CD4-positive, alpha-beta T cell (primary cell): Measurements from ENCODE around the gene DAO. TPM values are rescaled to one million over a fixed set of nuclear protein-coding genes. Genes with fewer than 3 reads are reported as not detected.

ENCODE experiments used
- ATAC-seq: fragments of 200-7000 bp; cut with Tn5 transposase; one replicate; pipeline ENCODE4 v1.10.0; 2022; ENCODE audit warnings: mild to moderate bottlenecking; ENCODE audit not compliant: poor library complexity
- CTCF ChIA-PET: fragments of 350-600 bp; sonication (Branson Sonifier 250); formaldehyde crosslinking; loops from one replicate; lab custom pipeline; 2021; ENCODE audit warnings: antibody characterized with exemption, inconsistent platforms; lab: Charles Lee
- POLR2A ChIA-PET: fragments of 350-600 bp; sonication (Branson Sonifier 250); formaldehyde crosslinking; loops from one replicate; lab custom pipeline; 2021; ENCODE audit warnings: antibody characterized with exemption, inconsistent platforms; lab: Charles Lee
- DNase-seq, 14 experiments: peaks; one replicate each; pipeline ENCODE4 v3.0.0-alpha.2; 2013 to 2020; ENCODE audit warnings: mixed read lengths in 2 of 14
- H3K27ac ChIP-seq, 2 donors: one replicate each; pipeline versions ENCODE4 v1.5.1 to v1.7.0; 2013; ENCODE audit warnings: low read length in 2 of 2, low read depth in 1 of 2, mild to moderate bottlenecking in 1 of 2
- H3K27me3 ChIP-seq, 2 experiments: 1 replicate in 1 of 2; 2 replicates in 1 of 2; pipeline versions ENCODE4 v1.6.1 to v1.7.0; 2013; ENCODE audit warnings: low read length in 2 of 2, control low read depth in 1 of 2, mild to moderate bottlenecking in 1 of 2, moderate library complexity in 1 of 2; ENCODE audit not compliant: insufficient read depth in 2 of 2, control insufficient read depth in 1 of 2
- H3K36me3 ChIP-seq: one replicate; pipeline ENCODE4 v1.6.1; 2013; ENCODE audit warnings: low read length, control low read depth; ENCODE audit not compliant: insufficient read depth
- H3K4me1 ChIP-seq: one replicate; pipeline ENCODE4 v1.6.1; 2013; ENCODE audit warnings: low read length, control low read depth; ENCODE audit not compliant: insufficient read depth
- H3K4me3 ChIP-seq: one replicate; pipeline ENCODE4 v1.5.1; 2013; ENCODE audit warnings: mild to moderate bottlenecking, low read length, moderate library complexity
- H3K9me3 ChIP-seq, 2 experiments: 1 replicate in 1 of 2; 2 replicates in 1 of 2; pipeline versions ENCODE4 v1.6.1 to v1.7.0; 2013; ENCODE audit warnings: low read length in 2 of 2, mild to moderate bottlenecking in 2 of 2, control low read depth in 1 of 2, moderate library complexity in 1 of 2; ENCODE audit not compliant: control insufficient read depth in 1 of 2, insufficient read depth in 1 of 2
- H3K27ac Mint-ChIP-seq: one replicate; pipeline ENCODE4 v1.8.0; 2020; ENCODE audit warnings: mixed read lengths
- H3K27me3 Mint-ChIP-seq: one replicate; pipeline ENCODE4 v1.8.0; 2021; ENCODE audit warnings: mixed read lengths
- H3K36me3 Mint-ChIP-seq: one replicate; pipeline ENCODE4 v1.8.0; 2021; ENCODE audit warnings: low read depth, mixed read lengths
- H3K4me1 Mint-ChIP-seq: one replicate; pipeline ENCODE4 v1.8.0; 2021; ENCODE audit warnings: low read depth, mixed read lengths
- H3K4me3 Mint-ChIP-seq: one replicate; pipeline ENCODE4 v1.8.0; 2020; ENCODE audit warnings: mild to moderate bottlenecking, mixed read lengths
- H3K9me3 Mint-ChIP-seq: one replicate; pipeline ENCODE4 v1.8.0; 2020; ENCODE audit warnings: mixed read lengths
- intact Hi-C, 2 experiments: fragments of 100-400 bp; cut with DNase I in 1 of 2; cut with micrococcal nuclease in 1 of 2; formaldehyde crosslinking; loops; one replicate each; pipeline versions ENCODE4 v1.15.1 to v1.9.0; 2023 to 2025; cut with DNase I, micrococcal nuclease
- total RNA-seq, 174 experiments: library from RNA in 2 of 174; stranded (reverse) in 2 of 174; gene quantifications; one replicate each; pipeline ENCODE4 v1.2.3 and lab custom pipeline; 2021 to 2026
- TF ChIP-seq, protein P1 (sequence below): fragments of 200-600 bp; IDR thresholded peaks from one replicate; pipeline ENCODE4 v1.8.0; 2022; ENCODE audit warnings: antibody characterized with exemption, mild to moderate bottlenecking

The DAO gene
- total RNA-seq, 2 experiments from 2014 or later: not detected

DNA sequence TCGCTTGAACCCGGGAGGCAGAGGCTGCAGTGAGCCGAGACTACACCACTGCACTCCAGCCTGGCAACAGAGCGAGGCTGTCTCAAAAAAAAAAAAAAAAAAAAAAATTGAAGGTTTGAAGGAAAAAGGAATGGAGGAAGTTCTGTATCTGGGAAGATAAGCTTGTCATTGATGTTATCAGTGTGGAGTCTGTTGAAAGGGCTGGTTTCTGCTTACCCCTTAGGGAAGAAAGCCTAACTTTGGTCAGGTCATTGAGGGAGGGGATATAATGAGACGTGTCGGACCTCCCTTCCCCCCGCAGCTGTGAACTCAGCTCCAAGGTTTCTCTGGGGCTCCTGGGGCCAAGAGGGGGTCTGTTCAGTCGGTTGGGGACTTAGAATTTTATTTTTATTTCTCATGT lies 16.4 kb downstream of the DAO start:
- Histone ChIP-seq H3K9me3 (no peaks in the 10 kb centered on the region), H3K4me3 (no peak overlapping the region), H3K36me3 (no peaks in the 10 kb centered on the region), H3K27ac (no peak overlapping the region), H3K4me1 (no peaks in the 10 kb centered on the region), H3K27me3 (peaks cover 3 to 12% of the 10 kb centered on the region in 2 experiments)
- ChIA-PET CTCF (no interaction called here), POLR2A (no interaction called here)
- intact Hi-C loops: no loop called here
- H3K27me3 Mint-ChIP-seq: peaks cover 24% of the 10 kb centered on the region
- no peak overlapping the region for H3K27ac Mint-ChIP-seq
- no peak overlapping the region for H3K4me3 Mint-ChIP-seq
- no peaks in the 10 kb centered on the region for H3K4me1 Mint-ChIP-seq
- TF ChIP-seq, protein P1, sequence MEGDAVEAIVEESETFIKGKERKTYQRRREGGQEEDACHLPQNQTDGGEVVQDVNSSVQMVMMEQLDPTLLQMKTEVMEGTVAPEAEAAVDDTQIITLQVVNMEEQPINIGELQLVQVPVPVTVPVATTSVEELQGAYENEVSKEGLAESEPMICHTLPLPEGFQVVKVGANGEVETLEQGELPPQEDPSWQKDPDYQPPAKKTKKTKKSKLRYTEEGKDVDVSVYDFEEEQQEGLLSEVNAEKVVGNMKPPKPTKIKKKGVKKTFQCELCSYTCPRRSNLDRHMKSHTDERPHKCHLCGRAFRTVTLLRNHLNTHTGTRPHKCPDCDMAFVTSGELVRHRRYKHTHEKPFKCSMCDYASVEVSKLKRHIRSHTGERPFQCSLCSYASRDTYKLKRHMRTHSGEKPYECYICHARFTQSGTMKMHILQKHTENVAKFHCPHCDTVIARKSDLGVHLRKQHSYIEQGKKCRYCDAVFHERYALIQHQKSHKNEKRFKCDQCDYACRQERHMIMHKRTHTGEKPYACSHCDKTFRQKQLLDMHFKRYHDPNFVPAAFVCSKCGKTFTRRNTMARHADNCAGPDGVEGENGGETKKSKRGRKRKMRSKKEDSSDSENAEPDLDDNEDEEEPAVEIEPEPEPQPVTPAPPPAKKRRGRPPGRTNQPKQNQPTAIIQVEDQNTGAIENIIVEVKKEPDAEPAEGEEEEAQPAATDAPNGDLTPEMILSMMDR: no peak
- no peaks in the 10 kb centered on the region for H3K9me3 Mint-ChIP-seq
- ATAC-seq: no peak
- H3K36me3 Mint-ChIP-seq: no peaks in the 10 kb centered on the region
- DNase-seq: no peak

DNA sequence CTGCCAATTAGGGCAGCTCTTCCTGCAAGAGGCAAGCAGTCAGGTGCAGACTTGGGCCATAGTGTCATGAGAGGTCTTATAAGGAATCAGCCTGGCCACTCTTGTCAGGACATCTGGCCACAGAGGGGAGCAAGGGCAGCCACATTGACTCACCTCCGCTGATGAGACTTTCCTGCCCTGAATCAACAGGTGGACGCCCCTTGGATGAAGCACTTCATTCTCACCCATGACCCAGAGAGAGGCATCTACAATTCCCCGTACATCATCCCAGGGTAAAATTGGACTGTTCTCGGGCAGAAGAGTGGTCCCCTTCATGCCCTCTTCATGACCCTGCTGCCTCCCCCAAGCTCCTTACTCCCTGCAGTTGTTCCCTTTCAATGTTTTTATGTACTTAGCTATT lies 16.9 kb downstream of the DAO start:
- H3K36me3 Mint-ChIP-seq: no peaks in the 10 kb centered on the region
- H3K4me1 Mint-ChIP-seq: no peaks in the 10 kb centered on the region
- CTCF ChIA-PET: no interaction called here
- no peak overlapping the region for H3K27ac ChIP-seq
- H3K27me3 ChIP-seq: peaks cover 3 to 12% of the 10 kb centered on the region in 2 experiments
- H3K27ac Mint-ChIP-seq: no peak overlapping the region
- H3K4me1 ChIP-seq: no peaks in the 10 kb centered on the region
- POLR2A ChIA-PET: no interaction called here
- TF ChIP-seq, protein P1: no peak
- H3K36me3 ChIP-seq: no peaks in the 10 kb centered on the region
- DNase-seq (no peak), ATAC-seq (no peak)
- no peak overlapping the region for H3K4me3 ChIP-seq
- H3K9me3 Mint-ChIP-seq: no peaks in the 10 kb centered on the region
- H3K9me3 ChIP-seq: no peaks in the 10 kb centered on the region
- H3K4me3 Mint-ChIP-seq: no peak overlapping the region
- intact Hi-C loops: no loop called here
- H3K27me3 Mint-ChIP-seq: peaks cover 24% of the 10 kb centered on the region

DNA sequence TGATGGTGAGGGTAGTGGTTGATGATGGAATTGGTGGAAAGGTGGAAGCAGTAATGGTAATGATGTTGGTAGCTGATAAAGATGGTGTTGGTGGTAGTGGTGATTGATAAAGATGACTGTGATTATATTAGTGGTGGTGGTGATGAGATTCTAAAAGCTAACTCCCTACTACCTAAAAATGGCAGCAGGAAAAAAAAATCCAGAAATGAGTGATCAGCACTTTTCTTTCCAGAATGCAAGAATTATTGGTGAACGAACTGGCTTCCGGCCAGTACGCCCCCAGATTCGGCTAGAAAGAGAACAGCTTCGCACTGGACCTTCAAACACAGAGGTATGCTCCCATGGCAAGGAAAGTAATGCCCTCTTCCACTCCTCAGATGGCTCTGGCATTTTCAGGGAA lies 19.3 kb downstream of the DAO start:
- peaks cover 7 to 12% of the 10 kb centered on the region in 2 experiments for H3K27me3 ChIP-seq
- no peak overlapping the region for H3K27ac ChIP-seq
- TF ChIP-seq, protein P1: no peak
- no peak for ATAC-seq
- H3K4me3 ChIP-seq: no peak overlapping the region
- Mint-ChIP-seq H3K4me3 (no peak overlapping the region), H3K9me3 (no peaks in the 10 kb centered on the region), H3K27ac (no peak overlapping the region), H3K27me3 (peaks cover 31% of the 10 kb centered on the region), H3K4me1 (no peaks in the 10 kb centered on the region), H3K36me3 (no peaks in the 10 kb centered on the region)
- no peaks in the 10 kb centered on the region for H3K36me3 ChIP-seq
- CTCF ChIA-PET: no interaction called here
- no peaks in the 10 kb centered on the region for H3K4me1 ChIP-seq
- POLR2A ChIA-PET: no interaction called here
- no peak for DNase-seq
- H3K9me3 ChIP-seq: no peaks in the 10 kb centered on the region
- intact Hi-C loops: no loop called here
